DMS153 treated with DMSO at 0.1 percent for 48 hours (cell line): ENCODE measurements around the gene FDXR.

Experiments
- DNase-seq: peaks from one replicate; lab custom pipeline; 2025; ENCODE audit not compliant: unreplicated experiment; lab: John Stamatoyannopoulos, UW

Gene FDXR

DNA sequence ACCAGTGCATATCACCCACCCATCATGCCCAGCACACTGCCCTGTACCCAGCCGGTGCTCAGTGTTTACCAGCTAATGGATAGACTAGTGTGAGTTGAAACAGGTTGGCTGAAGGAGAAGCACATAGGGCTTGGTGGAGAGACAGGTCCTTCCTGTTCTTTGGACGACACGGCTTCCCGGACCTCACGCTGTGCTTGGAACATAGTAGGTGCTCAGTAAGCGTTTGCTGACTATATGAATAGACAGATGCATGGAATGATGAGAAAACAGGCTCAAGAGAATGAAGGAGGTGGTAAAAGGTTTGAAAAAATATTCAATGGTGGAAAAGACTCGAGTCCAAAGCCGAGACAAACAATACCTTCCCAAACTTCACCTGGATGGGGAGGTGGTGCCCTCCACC lies 27.4 kb upstream of the FDXR start:
- DNase-seq, result no peak

DNA sequence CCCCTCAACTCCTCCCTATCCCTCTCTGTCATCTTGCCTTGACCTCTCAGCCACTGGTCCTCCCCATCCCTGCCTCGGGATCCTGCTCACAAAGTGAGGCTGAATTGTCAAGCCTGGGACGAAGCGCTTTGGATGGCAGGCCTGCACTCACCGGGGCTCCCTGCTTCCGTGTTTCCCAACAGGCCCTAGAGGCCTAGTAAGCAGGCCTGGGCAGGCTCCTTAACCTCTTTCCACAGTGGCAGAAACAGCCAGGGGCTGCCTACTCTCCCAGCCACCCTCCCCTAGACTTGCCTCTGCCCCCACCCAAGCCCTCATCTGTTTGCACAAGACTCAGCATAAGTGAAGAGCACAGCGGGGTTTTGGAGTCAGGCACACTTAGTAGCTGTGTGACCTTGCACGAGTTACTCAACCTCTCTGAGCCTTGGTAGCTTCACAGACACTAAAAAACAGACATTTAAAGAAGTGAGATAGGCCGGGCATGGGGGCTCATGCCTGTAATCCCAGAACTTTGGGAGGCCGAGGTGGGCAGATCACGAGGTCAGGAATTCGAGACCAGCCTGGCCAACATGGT lies 25.7 kb upstream of the FDXR start:
- no peak for DNase-seq

DNA sequence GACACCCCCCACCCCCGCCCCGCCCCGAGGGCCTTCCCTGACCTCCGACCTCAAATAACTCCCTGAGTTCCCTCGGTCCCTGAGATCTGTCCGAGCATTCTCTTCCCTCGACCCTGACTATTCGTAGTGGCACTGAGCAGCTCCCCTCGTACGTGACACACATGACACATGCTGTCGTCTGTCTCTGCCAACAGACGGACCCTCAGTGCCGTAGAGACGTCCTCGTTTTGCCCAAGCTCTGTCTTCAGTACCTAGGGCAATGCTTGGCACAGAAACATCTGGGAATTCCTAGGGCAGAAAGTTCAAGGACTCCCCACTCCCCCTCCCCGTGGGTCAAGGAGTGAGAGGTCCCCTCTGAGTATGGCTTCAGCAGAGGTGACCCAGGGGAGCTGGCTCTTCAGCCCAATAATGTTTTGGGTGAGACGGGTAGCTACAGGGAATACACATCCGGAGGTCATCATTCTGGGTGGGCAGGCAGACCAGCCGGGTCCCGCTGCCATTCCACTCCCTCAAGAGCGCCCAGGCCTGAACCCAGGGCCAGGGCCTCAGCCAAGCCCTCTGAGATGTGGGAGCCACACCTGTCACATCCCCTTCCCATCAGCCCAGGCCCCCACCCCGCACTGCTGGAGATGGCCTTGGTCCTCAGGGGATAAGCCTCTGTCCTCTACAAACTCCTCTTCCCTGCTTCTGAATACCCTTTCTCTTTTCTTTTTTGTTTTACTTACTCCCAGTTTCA lies 21.3 kb upstream of the FDXR start:
- DNase-seq, result no peak

DNA sequence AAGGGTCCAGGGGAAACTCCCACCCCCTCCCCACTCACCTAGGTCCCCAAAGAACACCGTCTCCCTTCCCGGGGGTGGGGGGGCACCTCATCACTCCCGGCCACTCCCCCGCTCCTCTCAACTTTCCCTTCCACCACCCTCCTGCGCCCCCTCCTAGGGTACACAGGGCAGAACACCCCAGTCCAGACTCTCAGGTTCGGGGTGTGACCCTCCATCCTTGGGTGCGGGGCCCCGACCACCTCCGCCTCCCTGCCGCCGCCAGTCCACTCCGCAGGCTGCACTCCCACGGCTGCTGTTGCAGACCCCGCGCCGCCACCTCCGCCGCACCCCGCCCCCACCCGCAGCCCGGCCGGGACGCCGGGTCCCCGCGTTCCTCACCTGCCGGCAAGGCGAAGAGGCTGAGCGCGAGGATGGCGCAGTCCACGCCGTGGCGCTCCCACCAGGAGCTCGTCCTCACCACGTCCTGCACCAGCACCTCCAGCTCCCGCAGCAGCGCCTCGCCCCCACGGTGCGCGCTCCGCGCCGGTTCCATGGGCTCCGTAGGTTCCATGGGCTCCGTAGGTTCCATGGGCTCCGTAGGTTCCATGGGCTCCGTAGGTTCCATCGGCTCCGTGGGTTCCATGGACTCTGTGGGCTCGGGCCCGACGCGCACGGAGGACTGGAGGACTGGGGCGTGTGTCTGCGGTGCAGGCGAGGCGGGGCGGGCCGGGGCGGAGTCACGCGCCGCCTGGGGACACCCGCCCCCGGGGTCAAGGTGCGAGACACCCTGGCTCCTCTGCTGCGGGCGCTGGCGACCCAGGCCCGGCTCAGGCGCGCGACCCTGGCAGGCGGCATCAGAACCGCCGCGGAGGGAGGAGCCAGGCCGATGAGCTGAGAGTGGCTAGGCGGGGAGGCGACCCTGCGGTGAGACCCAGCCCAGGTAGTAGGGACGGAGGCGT lies 20.4 kb upstream of the FDXR start, which contains the start of gene FADS6:
Gene FADS6 (minus strand): TSS at position 660 of the 938 bp plus-strand sequence. CDS start 38 bp downstream, at position 622.
- no peak for DNase-seq

DNA sequence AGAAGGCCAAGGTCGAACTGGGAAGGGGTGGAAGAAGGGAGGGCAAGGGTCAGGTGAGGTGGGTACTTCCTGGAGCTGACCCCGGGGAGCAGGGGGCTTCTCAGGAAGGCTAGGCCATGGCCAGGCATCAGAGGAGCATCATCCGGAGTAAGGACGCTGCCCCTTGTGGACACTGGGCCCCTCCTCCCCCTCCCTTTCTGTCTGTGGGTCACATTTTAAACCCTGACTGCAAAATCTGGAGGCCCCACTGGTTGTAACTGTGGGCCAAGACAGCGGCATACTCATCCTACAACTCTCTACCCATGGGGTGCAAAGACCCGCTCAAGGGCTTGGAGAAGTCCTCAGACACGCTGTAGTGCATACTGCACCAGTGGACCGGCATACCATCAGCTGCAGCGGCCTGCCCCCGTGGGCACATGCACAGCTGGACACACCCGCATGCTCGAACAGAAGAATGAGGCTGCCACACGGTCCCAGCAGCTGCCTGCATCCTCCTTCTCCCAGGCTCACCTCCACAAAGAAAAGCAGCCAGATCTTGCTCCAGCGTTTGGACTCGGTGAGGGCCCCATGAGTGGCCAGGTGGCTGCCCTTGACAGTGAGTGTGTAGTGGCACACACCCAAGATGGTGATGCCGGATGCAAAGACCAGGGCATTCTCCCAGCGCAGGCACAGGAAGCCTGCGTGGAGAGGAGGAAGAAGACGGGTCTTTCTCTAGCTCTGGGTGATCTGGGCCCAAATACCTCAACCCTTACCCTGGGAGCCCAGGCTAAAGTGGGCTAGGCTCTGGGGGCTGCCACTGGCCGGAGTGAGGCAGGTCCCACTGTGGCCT lies 19.4 kb upstream of the FDXR start:
- no peak for DNase-seq

DNA sequence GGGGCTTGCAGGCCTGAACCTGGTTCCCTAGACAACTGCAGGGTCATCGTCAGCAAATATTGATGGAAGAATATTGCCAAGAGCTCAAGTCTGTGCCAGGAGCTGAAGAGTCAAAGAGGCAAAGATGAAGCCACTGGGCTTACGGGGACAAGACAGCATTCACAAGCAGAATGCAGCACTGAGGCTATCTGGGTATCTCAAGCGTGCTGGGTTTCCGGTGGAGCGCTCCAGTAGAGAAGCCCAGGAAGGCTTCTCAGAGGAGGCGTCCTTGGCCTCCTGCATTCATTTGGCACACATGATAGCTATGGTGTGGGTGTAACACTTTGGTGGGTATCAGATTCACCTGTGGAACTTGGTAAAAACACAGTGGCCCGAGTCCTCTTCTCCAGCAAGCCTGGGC lies 17.8 kb upstream of the FDXR start:
- no peak for DNase-seq

DNA sequence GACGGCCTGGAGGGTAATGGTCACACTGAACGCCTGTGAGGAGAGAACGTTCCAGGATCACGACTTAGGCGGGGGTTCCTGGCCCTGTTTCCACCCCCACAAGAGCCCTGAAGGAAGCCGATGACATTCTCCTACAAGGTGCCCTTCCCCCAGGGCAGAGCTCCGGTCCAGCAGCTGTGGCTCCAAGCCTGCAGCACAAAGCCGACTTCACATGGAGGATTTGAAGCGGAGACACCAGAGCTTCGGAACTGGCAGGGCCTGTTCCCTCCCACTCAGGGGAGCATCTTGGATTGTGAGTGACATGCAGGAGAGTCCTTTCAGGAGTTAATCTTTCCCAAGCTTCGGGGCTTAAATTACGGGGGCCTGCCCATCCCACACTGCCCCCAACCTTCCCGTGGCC lies 15.7 kb upstream of the FDXR start:
- DNase-seq, result no peak

DNA sequence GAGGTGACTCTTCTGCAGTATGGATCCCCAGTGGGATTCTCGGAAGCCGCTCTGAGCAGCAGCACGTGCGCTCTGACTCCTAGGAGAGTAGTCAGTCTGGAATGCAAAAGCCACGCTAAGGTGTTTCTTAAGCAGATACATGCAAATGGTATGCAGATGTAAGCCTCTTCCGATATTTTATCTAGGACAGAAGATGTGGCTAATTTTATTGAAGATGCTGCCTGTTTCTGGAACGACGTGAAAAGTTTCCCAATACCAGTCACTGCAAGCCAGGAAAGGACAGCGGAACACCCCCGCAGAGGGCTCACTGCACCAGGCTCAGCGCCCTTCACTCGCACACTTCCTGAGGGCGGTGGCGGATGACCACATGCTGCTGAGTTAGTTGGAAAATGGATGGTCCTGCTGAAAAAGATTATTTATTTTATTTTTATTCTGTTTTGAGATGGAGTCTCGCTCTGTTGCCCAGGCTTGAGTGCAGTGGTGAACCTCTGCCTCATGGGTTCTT lies 10.5 kb upstream of the FDXR start:
- no peak for DNase-seq

DNA sequence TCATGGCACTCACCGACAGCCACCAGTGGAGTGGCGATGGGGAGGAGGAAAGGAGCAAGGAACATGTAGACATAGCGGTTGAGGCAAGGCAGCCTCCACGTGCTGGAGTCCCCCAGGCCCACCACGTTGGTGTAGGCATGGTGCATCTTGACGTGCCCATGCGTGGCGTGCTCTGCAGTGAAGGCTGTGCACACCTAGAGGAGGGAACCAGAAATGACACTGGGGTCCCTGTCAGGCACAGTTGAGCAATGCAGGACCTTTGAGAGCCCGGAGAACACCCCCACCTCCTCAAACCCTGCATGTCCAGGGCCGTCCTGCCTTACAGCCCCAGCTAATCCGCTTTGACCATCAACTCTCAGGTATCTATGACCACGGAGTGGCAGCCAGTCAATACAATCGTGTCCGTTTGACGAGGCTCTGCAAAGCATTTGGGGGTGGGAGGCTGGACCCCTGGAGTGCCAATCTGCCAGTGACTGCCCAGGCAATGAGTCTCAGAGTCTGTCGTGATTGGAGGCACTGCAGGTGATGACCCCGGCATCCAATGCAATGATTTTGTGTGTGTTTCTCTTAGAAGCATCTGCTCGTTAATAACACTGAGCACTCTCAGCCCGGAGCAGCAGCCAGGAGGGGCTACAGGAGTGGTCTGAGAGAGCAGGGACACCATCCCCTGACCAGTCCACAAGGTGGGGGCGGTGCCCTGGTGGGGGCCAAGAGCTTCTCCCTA lies 9.9 kb upstream of the FDXR start:
- DNase-seq, result no peak

DNA sequence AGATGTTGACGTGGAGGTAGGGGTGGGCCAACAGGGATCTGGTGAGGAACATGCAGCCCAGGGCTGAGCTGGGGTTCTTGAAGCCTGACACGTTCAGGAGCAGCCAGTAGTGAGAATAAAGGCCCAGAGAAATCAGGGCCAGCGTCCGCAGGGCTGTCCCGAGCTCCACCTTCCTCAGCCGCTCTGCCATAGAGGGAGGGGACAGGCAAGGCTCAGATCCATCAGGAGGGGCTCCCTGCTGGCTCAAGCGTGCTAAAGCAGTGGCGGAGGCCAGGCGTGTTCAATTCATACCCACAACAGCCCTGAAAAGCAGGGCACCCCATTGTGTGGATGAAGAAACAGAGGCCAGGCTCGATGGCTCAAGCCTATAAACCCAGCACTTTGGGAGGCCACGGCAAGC lies 8.3 kb upstream of the FDXR start:
- no peak for DNase-seq

DNA sequence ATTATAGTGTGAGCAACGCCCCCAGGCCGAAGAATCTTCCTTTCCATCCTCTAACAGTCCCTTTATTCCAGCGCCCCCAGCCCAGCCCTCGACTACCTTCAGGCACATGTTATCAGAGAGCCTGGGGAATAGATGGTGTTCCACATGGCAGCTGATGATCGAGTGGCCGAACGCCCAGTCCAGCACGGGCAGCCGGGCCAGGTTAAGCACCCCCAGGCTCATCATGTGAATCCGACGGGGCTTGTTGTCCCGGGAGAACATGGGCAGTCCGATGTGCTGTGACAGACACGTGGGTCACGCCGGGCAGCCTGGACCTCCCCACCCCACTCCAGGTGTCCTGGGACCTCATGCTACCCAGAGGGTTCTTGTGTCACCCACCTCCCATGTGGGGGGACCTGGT lies 6.5 kb upstream of the FDXR start:
- no peak for DNase-seq

DNA sequence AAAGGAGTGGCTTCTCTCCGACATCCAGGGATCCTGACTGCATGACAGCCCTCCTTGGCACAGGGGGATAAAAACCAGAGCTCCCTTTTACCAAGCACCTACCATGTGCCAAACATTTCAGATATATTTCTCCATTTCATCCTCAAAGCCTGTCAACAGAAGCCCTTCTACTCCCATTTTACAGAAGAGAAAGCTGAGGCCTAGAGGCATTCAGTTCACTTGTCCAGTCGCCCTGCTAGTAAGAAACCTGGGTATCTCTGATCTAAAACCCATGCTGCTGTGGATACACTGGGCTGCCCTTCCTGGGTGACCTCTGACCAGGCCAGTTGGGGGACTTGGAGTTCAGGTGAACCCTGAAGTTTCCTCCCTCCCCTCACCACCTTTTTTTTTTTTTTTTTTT lies 5.9 kb upstream of the FDXR start:
- DNase-seq, result no peak

DNA sequence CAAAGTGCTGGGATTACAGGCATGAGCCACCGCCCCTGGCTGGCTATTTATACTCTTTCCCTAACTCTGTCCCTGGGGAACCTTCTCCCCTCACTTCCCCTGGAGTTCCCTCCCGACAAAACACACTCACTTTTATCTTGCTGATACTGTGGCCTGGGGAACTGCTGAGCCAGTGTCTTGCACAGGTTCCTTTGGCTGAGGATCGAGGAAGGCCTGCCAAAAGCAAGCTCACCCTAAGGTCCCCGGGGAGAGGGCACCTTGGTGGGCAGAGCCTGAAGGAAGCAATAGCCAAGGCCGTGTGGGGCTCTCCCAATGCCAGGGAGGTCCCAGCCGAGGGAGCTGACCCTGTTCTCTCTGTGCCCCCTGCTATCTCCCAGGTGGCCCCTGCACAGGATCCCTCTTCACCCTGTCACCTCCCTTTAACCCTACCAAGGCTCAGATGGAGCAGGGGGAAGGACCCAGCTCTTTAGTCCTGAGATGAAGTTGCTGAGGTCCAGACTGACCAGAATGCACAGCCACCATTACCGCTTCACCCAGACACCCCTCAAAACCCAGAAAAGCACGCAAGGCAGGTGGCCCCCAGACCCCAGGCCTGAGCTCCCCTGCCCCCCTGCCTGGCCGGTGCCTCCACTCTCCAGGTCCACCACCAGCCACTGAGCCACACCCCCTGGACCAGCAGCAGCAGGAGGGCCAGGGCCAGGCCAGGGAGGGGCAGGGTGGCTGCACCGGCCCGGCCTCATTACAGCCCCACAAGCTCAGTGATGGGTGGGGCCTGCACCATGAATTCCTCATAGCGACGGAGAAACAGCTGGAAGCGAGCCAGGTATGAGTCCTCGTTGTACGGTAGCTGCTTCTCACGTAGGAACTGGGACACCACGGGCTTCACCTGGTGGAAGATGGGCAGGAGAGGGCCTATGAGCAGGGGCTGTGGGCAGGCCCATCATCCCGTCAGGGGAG lies 5.1 kb upstream of the FDXR start:
- no peak for DNase-seq

DNA sequence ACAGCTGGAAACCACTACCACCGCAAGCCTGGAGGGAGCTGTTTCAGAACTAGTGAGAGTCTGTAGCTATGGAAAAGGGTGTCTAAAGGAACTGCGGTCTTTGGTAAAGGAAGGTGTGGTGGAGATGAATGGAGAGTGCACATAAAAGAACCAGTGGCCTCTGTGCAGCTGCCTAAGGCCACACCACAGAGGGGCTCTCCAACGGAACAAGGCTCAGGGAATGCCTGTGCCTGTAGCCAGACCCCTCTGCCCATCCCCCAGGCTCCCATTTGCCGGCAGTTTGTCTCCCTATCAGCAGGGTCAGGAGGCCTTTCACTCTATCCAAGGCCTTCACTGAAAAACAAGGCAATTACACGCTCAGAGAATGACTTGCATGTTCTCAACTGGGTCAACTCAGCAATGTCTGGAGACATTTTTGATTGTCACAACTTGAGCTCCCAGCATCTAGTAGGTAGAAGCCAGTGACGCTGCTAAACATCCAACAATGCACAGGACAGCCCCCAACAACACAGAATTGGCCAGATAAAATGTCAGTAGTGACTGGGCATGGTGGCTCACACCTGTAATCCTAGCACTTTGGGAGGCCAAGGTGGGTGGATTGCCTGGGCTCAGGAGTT lies 3.3 kb upstream of the FDXR start:
- no peak for DNase-seq

DNA sequence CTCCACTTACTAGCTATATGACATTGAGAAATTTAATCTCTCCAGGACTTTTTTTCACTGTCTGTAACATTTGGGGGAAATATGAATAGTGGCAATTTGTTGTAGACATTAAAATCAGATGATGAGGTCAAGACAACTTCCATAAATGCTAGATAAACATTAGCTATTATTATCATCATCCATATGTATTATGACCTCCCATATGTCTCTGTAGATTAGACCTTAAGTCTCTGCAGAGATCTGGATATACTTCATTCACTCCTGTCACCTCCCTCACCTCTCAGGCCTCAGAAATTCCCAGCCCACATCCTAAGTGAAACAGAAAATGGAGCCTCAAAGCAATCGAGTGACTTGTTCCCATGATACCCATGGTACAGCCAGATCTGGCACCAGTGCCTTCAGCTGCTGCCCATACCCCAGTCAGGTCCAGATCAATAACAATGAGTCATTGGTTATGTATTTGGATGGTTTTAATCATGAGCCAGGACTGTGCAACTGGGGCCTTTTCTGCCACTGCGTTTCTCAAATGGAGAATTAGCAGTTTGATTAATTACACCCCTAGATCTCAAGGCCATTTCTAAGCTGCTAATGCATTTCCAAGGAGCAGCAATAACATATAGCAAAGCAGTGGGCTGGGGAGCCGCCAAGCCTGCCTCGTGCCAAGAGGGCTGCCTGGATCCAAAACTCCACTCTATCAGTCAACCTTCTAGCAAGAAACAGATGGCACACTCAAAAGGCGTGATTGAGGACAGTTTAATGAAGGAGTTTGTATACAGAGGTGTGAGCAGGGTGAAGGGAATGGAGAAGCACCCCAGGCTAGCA lies 2.6 kb upstream of the FDXR start:
- no peak for DNase-seq

DNA sequence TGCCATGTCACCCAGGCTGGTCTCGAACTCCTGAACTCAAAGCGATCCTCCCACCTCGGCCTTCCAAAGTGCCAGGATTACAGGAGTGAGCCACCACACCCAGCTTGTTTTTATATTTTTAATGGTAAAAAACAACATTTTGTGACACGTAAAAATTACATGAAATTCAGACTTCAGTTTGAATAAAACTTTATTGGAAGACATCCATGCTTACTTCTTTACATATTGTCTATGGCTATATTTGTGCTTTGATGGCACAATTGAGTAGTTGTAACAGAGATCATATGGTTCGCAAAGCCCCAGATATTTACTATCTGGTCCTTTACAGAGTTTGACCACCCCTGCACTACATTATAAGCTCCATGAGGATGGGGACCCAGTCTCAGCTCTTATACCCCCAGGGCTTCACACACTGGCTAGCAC lies 1.8 kb upstream of the FDXR start:
- DNase-seq, result no peak

DNA sequence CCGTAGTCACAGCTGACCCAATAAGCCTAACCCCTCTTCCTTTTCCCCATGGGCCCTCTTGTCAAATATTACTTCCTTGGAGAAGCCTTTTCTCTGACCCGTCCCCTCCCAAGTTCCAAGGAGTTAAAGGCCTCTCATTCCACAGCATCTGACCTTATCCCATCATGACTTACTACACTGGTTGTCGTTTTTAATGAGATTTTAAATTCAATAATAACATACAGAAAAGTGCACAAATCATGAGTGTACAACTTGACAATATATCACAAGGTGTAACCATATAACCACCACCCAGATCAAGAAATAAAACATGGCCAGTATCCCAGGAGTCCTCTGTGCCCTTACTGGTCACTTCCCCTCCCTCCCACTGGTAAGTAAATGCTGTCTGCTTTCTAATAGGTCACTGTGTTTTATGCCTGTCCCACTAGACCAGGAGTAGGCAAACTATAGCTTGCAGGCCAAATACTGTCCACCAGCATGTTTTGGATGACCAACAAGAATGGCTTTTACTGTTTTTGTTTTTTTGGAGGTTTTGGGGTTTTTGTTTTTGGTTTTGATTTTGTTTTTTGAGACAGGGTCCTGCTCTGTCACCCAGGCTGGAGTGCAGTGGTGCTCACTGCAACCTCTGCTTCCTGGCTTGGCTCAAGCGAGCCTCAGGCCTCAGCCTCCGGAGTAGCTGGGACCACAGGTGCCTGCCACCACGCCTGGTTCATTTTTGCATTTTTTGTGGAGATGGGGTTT lies 1.2 kb upstream of the FDXR start:
- no peak for DNase-seq
